ENCODE measurements around the gene MSRB3.

MSRB3 gene

DNA sequence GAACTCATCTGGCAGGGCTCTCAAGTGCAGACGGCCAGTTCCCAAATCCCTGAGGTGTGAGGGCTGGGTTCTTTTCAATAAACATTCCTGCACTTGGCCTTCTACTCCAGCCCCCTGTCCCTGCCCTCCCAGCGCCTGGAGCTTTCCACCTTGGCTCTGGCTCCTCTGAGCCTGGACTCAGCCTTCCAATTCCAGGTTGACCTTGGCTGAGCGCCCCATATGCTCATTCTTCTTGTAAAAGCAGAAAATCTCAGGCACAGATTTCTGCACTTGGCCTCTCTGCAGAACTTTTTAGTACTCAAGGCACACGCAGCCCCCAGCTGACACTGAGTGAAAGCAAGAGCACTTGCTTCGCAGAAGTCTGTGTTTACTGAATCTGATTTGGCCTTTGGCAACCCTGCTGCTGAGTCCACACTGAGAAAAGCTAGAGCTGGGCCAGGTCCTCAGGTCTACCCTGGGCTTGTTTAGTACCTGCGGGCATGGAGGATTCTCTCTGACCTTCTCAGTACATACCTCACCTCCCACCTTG lies 222.7 kb downstream of the MSRB3 start:
- no peak for DNase-seq

DNA sequence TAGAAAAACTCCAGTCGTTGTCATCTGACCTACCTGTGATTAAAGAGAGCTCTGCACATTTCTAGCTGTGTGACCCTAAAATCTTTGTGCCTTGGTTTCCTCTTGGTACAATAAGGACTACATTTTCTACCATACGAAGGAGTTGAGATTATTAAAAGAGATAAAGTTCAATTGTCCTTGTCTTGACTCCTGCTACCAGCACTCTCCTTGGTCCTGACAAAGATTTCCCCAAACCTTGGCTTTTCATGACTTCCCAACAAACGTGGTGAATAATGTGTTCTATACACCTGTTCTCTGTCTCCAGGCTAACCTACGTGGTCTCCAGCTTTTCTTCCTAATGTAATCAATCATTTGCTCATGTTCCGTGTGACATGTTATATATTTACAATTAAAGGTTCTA lies 223.5 kb downstream of the MSRB3 start:
- no peak for DNase-seq

DNA sequence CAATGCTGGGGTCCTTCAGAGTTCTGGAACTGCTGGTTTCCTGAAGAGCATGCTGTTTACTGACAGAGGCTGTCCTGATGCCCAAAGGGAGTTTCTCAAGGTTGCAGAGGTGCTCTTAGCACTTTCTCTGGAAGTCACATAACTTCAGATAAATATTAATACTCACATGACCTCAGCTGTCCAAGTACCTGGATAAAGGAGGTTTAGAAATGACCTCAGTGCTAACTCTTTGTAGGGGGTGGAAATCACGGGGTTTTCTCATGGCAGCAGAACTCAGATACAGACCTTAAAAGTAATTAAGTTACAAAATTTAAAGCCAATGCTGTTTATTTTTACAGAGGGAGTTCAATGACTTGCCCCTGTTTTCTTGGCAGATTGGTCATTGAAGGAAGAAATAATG lies 225.9 kb downstream of the MSRB3 start:
- DNase-seq, result no peak

GRCh38 chr12:65505386-65506121 lies 227.1 kb downstream of the MSRB3 start:
- DNase-seq, result no peak

DNA sequence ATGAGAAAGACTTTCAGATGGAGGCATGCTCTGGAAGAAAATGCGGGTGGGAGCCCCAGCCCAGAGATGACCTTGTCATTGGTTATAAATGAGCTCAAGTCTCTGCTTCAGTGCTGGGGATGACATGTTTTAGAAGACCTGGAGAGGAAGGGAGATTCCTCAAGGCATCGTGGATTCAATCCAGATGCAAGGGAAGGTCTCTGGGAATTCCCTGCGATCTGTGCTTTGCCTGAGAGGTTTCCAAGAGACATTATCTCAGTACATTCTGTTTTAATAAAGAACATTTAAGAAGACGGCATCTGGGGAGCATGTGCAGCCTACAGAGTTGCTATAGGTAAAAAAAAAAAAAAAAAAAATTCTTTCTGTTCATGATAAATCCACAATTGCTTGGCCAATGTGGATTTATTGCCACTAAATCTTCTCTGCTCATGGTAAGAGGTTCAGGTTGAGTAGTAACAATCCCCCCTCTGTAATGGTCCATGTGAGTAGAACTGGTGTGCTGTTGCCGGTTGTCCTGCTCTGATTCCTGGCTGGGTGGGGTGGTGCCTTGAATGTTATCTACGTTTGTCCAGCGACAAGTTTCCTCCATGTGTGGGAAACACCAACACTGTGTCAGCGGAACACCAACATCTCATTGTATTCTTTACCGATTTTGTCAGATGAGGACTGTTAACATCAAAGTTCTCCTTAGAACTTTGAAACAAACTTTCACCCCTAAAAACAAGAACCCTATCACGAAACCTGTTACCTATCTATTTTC lies 230.0 kb downstream of the MSRB3 start:
- no peak for DNase-seq

DNA sequence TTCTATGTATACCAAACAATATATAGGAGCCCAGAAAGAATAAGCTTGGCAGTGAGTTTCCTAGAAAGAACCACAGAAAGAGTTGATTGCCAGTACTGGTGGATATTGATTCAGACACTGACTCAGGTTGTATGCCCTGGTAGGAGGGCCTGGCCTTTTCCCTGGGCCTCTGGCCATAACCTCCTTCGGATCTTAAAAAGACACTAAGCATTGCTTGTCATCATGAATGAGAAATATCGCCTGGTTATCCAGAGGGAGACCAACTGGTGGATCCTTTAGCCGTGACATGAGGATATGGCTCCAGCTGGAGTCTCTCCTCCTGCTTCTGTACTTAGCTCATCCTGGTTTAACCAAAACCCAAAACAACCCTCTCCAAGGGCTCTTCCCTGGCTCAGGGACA lies 231.5 kb downstream of the MSRB3 start:
- no peak for DNase-seq

DNA sequence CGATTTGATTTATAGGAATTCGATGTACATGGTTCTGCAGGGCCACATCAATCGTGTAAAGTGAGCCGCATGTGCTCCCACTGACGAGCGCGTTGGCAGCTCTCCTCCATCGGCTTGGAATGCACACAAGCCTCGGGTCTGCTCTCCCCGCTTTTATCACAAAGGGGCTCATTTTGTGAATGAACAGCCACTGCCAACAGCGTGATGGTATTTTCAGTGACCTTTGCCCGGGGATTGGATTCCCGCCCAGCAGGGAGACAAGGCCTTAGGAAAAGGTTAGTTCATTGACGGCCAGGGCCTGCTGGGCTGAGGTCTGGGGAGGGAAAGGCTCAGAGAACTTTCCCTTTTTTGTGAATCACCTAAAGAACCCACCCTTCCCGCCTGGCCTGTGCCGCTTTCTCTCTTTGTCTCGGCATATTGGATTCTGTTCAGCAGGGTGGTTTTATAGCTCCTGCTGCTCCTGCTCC lies 232.1 kb downstream of the MSRB3 start:
- no peak for DNase-seq

DNA sequence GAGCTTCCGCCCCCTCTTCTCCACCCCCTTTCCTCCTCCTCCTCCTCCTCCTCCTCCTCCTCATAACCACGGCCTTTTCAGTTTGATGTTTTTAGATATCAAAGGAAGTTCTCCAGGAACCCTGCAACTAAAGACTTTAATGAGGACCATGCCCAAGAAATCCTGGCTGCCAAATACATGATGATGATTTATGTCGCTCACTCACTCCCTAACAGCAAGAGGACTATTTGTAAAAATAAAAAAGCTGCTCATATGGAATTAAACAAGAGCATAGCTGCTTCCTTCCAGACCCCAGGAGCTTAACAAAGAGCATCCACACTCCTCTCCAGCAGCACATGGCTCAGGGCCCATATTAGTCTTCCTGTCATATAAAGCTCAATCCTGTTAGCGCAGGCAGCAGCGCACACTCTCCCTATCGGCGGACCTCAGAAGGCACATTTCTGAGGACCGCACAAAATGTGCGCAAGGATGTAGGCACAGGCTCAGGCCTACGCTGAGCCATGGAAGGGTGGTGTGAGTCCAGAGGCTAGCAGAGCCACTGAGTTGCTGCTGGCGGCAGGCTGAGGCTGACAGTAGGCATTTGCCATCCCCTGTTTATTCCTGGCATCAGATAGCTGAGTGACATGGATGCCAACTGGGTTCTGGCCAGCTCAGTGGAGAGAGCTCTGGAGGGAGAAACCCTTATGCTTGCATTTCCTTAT lies 232.8 kb downstream of the MSRB3 start:
- no peak for DNase-seq

DNA sequence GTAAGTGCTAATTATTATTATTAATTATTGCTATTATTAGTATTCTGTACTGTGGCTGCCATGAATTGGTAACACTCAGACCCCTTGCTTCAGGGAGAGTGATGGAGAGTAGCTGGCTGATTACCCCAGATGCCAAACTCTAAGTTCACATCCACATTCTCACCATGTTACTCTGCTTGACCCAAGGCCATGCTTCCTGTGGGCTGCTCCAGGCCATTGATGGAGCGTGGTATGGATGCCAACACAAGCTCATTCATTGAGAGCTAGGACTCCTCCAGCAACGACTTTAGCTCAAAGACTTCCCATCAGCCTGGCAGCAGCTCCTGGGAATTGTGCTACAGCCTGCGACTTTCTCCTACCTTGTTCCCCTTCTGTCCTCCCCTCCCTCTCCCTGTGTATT lies 233.4 kb downstream of the MSRB3 start:
- no peak for DNase-seq

Data from HCEC 1CT (cell line).